Chondrocyte (in vitro differentiated cells): Measurements from ENCODE around the gene ITIH2. TPM values are rescaled to one million over a fixed set of nuclear protein-coding genes. Genes with fewer than 3 reads are reported as not detected.
A peak's percentile ranks its signal among the peaks of the same experiment; 100 is the strongest.

Source experiments
- DNase-seq: peaks from one replicate; pipeline ENCODE4 v3.0.0; 2021; ENCODE audit warnings: mixed read lengths, low spot score
- H3K27ac Mint-ChIP-seq: one replicate; pipeline ENCODE4 v1.8.0; 2021; ENCODE audit warnings: mild to moderate bottlenecking, moderate library complexity, mixed read lengths; ENCODE audit not compliant: unreplicated experiment
- H3K27me3 Mint-ChIP-seq: 2 replicates; pipeline ENCODE4 v1.8.0; 2021; ENCODE audit warnings: low read depth, mixed read lengths
- H3K36me3 Mint-ChIP-seq: 2 replicates; pipeline ENCODE4 v1.8.0; 2021; ENCODE audit warnings: low read depth, mixed read lengths
- H3K4me1 Mint-ChIP-seq: 2 replicates; pipeline ENCODE4 v1.8.0; 2021; ENCODE audit warnings: low read depth, mild to moderate bottlenecking, mixed read lengths
- H3K4me3 Mint-ChIP-seq: one replicate; pipeline ENCODE4 v1.8.0; 2021; ENCODE audit warnings: mild to moderate bottlenecking, moderate library complexity, mixed read lengths; ENCODE audit not compliant: unreplicated experiment
- H3K9me3 Mint-ChIP-seq: 2 replicates; pipeline ENCODE4 v1.8.0; 2021; ENCODE audit warnings: low read depth, mixed read lengths
- CTCF ChIP-seq: fragments of 200-600 bp; sonication (generic); IDR thresholded peaks from 2 replicates; pipeline ENCODE4 v1.5.0; 2021; ENCODE audit warnings: antibody characterized with exemption, mild to moderate bottlenecking, moderate library complexity
- total RNA-seq: library from RNA; stranded (reverse); gene quantifications from 3 replicates; pipeline ENCODE4 v1.2.1, GENCODE V29; 2021

The ITIH2 gene
- total RNA-seq, 1 donor from 2014 or later: not detected

GRCh38 chr10:7787857-7788638 lies 84.9 kb downstream of the ITIH2 start, which contains the start of the genes ATP5F1C and KIN:
TSS of gene ATP5F1C (plus strand) at chr10:7788177. CDS start at chr10:7788208, 31 bp downstream.
TSS of gene KIN (minus strand) at chr10:7787993. CDS start at chr10:7787933, 60 bp downstream.
- peaks cover 57% of the 10 kb centered on the region for H3K4me1 Mint-ChIP-seq
- peaks cover 9% of the 10 kb centered on the region for H3K36me3 Mint-ChIP-seq
- no peak within 1 kb of the TSS for H3K4me3 Mint-ChIP-seq
- H3K27ac Mint-ChIP-seq: no peak within 1 kb of the TSS
- no peaks in the 10 kb centered on the region for H3K27me3 Mint-ChIP-seq
- H3K9me3 Mint-ChIP-seq: no peaks in the 10 kb centered on the region
- no peak for TF ChIP-seq CTCF
- DNase-seq: peak; percentile 98

GRCh38 chr10:7788639-7789286 lies 85.6 kb downstream of the ITIH2 start:
- H3K27me3 Mint-ChIP-seq: no peaks in the 10 kb centered on the region
- peaks cover 57% of the 10 kb centered on the region for H3K4me1 Mint-ChIP-seq
- TF ChIP-seq CTCF: no peak
- no peak overlapping the region for H3K4me3 Mint-ChIP-seq
- H3K36me3 Mint-ChIP-seq: peaks cover 10% of the 10 kb centered on the region
- DNase-seq: no peak
- H3K9me3 Mint-ChIP-seq: no peaks in the 10 kb centered on the region
- H3K27ac Mint-ChIP-seq: no peak overlapping the region

- Mint-ChIP-seq H3K27ac (no peak overlapping the region), H3K4me1 (peaks cover 63% of the 10 kb centered on the region), H3K36me3 (peaks cover 12% of the 10 kb centered on the region), H3K9me3 (no peaks in the 10 kb centered on the region), H3K27me3 (no peaks in the 10 kb centered on the region), H3K4me3 (no peak overlapping the region)
- TF ChIP-seq CTCF: no peak
- DNase-seq: no peak
Measured at GRCh38 chr10:7789390-7789789, 86.3 kb downstream of the ITIH2 start.

GRCh38 chr10:7792541-7792940 lies 89.4 kb downstream of the ITIH2 start:
- no peak for DNase-seq
- Mint-ChIP-seq H3K9me3 (no peaks in the 10 kb centered on the region), H3K27me3 (no peaks in the 10 kb centered on the region), H3K4me1 (peaks cover 73% of the 10 kb centered on the region), H3K4me3 (no peak overlapping the region), H3K36me3 (peaks cover 15% of the 10 kb centered on the region), H3K27ac (peak overlapping the region; percentile 53)
- no peak for TF ChIP-seq CTCF

GRCh38 chr10:7794251-7795026 lies 91.3 kb downstream of the ITIH2 start:
- no peak overlapping the region for H3K4me3 Mint-ChIP-seq
- peaks cover 71% of the 10 kb centered on the region for H3K4me1 Mint-ChIP-seq
- no peak overlapping the region for H3K27ac Mint-ChIP-seq
- DNase-seq: no peak
- H3K36me3 Mint-ChIP-seq: peaks cover 19% of the 10 kb centered on the region
- no peaks in the 10 kb centered on the region for H3K9me3 Mint-ChIP-seq
- no peak for TF ChIP-seq CTCF
- H3K27me3 Mint-ChIP-seq: no peaks in the 10 kb centered on the region
